Measurements from ENCODE around the gene ARL5C. TPM values are rescaled to one million over a fixed set of nuclear protein-coding genes. Genes with fewer than 3 reads are reported as not detected.

ARL5C gene
- total RNA-seq, 1 donor = not detected

DNA sequence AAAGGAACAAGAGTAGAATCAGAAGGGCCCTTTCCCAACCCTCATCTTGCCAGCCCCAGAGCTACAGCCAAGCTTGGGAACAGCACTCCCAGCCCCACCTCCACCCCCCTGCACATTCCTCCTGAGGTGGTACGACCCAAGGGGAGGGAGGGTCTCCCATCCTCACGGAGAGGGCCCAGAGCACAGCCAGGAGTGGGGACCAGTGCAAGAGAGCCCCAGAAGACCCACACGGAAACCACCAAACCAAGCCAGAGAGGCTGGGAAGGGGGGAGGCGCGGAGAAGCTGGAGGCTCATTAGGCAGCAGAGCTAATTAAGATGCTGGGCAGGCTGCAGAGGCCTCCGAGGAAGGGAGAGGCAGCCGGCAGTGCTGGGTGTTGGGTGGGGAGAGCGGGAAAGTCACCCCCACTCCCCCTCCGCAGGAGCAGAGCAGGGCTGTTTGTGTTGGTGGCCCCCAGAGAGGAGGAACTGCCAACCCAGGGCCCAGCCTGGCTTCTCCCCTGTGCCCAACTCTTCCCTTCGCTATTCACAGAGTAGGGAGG is 29.1 kb upstream of the ARL5C start:
- no peak overlapping the region for H3K4me3 ChIP-seq (ENCODE audit: low read depth, low read length)
- TF ChIP-seq, protein P1, sequence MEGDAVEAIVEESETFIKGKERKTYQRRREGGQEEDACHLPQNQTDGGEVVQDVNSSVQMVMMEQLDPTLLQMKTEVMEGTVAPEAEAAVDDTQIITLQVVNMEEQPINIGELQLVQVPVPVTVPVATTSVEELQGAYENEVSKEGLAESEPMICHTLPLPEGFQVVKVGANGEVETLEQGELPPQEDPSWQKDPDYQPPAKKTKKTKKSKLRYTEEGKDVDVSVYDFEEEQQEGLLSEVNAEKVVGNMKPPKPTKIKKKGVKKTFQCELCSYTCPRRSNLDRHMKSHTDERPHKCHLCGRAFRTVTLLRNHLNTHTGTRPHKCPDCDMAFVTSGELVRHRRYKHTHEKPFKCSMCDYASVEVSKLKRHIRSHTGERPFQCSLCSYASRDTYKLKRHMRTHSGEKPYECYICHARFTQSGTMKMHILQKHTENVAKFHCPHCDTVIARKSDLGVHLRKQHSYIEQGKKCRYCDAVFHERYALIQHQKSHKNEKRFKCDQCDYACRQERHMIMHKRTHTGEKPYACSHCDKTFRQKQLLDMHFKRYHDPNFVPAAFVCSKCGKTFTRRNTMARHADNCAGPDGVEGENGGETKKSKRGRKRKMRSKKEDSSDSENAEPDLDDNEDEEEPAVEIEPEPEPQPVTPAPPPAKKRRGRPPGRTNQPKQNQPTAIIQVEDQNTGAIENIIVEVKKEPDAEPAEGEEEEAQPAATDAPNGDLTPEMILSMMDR (IDR thresholded peaks at IDR 0.05; ENCODE audit: insufficient read depth, low read depth, low read length) = no peak
- no peak for DNase-seq (ENCODE audit: low read depth)

DNA sequence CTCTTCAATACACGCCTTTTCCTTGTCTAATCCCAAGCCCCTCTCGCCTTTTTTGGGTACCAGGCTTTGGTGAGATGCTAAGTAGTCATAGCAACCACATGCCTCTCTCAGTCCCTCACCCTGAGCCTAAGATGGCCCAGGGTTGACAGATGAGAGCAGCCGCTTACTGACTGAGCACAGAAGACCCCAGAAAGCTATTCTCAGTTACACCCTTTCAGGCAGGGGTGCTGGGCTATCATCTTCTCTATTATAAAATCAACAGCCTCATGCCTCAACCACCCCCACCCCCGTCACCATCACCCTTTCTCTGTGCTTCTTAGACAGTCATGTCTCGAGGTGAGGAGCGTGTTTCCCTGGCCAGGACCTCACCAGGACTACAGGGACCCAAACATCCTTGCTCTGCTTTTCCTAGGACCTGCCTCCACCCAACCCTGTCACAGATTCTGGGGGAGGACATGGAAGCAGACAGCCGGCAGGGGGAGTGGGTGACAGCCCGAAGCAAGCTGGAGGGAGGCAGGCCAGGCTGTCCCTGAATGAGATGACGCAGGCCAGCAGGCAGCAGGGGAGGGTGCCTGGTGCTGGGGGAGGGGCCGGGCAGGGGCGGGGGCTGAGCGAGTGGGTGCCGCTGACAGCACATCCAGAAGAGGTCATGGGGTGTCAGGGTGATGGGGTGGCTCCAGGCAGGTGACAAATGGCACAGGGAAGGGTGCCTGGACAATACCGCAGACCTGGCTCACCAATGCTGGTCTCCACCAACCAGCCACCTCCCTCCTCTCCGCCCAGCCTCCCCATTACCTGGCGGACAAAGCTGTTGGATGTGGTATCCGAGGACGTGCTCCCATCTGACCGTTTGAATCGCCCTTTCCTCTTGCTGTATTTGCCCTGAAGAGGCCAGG is 28.4 kb upstream of the ARL5C start:
- peak; percentile 73 for DNase-seq (ENCODE audit: low read depth)
- no peak overlapping the region for H3K4me3 ChIP-seq (ENCODE audit: low read depth, low read length)
- TF ChIP-seq, protein P1 (IDR thresholded peaks at IDR 0.05; ENCODE audit: insufficient read depth, low read depth, low read length) = peak; percentile 68

DNA sequence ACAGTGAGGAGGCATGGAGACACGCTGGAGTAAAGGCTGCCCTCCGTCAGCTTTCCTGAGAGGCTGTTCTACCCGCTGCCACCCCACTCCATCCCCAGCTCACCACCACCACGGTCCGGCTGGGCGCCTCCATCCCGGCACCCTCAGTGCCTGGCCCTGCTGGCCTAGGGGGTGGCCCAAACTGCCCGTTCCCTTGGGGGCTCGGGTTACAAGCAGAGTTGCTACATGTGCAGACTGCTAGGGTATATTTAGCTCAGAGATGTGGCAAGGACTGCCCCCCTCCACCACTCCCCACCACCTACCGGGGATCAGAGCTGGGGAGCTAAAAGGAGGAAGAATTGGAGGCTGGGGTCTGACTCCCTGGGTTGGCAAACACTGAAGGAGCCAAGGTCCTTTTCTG is 27.4 kb upstream of the ARL5C start:
- H3K4me3 ChIP-seq (ENCODE audit: low read depth, low read length) = no peak overlapping the region
- TF ChIP-seq, protein P1 (IDR thresholded peaks at IDR 0.05; ENCODE audit: insufficient read depth, low read depth, low read length) = no peak
- no peak for DNase-seq (ENCODE audit: low read depth)

DNA sequence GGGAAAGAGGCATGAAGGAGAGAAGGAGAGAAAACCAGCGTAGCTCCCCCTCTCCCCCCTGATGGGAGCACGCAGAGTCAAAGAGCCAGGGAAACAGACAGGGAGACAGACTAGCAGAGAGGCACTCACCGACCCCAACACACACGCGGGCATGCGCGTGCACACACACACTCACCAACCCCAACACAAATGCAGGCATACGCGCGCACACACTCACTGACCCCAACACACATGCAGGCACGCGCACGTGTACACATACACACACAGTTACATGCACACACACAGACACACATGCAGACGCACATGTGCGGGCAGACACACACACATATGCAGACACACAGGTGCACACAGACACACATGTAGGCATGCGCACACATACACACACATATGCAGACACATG is 26.9 kb upstream of the ARL5C start:
- no peak overlapping the region for H3K4me3 ChIP-seq (ENCODE audit: low read depth, low read length)
- TF ChIP-seq, protein P1 (IDR thresholded peaks at IDR 0.05; ENCODE audit: insufficient read depth, low read depth, low read length) = no peak
- DNase-seq (ENCODE audit: low read depth) = no peak

DNA sequence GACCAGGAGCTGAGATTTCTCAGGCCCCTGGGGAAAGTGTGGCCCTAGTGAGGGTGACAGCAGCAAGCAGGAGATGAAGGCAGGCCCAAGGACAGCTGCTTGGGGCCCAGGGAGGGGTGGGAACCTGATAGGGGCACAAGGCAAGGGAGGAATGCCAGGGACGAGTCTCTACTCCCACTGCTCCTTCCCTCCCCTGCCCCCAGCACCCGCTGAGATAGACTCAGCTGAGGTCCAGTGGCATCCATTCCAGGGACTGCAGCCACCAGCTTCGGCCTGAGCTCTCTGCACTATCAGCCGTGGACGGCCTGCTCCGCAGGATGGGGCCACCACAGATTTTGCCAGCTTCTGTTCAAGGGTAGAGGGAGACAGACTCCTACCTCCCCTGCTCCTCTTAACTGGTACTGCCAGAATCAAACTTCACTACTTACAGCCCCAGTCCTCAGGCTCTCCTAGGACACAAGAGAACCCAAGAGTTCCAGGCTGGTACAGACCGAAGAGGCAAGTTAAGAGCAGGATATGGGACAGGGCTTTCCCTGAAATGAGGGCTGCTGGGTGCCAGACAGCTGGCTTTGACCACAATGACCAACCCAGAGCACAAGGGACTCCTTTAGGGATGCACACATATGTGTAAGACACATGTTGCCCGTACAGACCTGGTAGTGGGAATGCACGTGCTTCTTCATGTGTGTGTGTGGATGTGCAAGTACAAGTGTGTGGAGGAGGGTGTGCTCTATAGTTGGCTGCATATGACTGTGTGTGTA is 26.0 kb upstream of the ARL5C start:
- DNase-seq (ENCODE audit: low read depth) = no peak
- TF ChIP-seq, protein P1 (IDR thresholded peaks at IDR 0.05; ENCODE audit: insufficient read depth, low read depth, low read length) = no peak
- no peak overlapping the region for H3K4me3 ChIP-seq (ENCODE audit: low read depth, low read length)

DNA sequence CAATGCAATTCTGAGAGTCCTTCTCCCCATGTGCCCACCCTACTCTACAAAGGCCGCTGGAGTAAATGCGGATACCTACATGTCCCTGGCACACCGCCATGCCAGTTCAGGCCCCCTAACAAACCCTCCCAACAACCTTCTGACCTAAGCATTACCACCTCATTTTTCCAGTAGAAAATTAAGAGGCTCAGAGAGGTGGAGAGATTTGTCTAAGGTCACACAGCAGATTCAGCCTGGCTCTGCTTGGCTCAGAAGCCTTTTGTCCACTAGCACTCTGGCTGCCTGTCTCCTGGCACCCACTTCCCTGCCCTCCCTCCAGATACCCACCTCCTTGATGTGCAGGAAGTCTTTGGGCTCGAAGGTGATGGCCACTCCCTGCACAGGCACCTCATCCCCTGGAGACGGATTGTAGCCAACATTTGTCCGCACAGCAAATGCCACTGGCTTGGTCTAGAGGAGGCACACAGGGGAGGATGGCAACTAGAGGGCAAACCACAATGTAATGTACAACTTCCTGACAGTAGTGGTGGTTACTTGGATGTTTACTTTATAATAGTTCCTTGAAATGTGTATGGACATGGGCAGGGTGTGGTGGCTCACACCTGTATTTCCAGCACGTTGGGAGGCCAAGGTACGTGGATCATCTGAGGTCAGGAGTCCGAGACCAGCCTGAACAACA is 21.3 kb upstream of the ARL5C start:
- TF ChIP-seq, protein P1 (IDR thresholded peaks at IDR 0.05; ENCODE audit: insufficient read depth, low read depth, low read length) = no peak
- DNase-seq (ENCODE audit: low read depth) = no peak

More for the DNA sequence above, 21.3 kb upstream of the ARL5C start:
- H3K4me3 ChIP-seq (ENCODE audit: low read depth, low read length) = no peak overlapping the region
